Daoy (cell line): ENCODE data around the gene CKS1B. TPM values are rescaled to one million over a fixed set of nuclear protein-coding genes. Genes with fewer than 3 reads are reported as not detected.

Source experiments
- DNase-seq: peaks from one replicate; pipeline ENCODE4 v3.0.0-alpha.2; 2015; ENCODE audit warnings: low read depth
- total RNA-seq: library from RNA; depleted of rRNA; stranded (reverse); fragments of >200 nt; shearing (Covaris generic); gene quantifications from 2 replicates; pipeline ENCODE4 v1.2.3, GENCODE V29; 2014

CKS1B gene
- total RNA-seq, 1 experiment from 2014 or later: 379 TPM

- no peak for DNase-seq
Measured at GRCh38 chr1:154945962-154946850, 28.3 kb upstream of the CKS1B start.

- no peak for DNase-seq
Measured at GRCh38 chr1:154948079-154948478, 26.4 kb upstream of the CKS1B start.

- no peak for DNase-seq
Measured at GRCh38 chr1:154951901-154952657, 22.4 kb upstream of the CKS1B start.

DNA sequence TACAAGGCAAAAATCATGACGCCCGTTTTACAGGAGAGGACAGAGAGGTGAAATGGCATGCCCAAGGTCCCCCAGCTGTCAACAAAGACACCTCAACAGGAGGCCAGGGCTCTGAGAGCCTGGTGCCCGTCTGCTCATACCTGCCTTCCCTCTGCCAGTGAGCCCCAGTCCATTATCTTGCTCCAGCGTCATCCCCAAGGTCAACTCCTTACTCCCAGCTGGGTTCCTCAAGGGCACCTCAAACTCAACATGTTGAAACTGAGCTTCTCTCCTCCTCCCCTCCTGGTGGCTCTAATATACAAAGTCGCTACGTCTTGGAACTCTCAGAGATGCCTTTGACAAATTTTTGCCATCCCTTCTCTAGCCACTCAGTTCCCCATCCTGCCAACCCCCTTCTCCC, 21.8 kb upstream of the CKS1B start:
- no peak for DNase-seq

DNA sequence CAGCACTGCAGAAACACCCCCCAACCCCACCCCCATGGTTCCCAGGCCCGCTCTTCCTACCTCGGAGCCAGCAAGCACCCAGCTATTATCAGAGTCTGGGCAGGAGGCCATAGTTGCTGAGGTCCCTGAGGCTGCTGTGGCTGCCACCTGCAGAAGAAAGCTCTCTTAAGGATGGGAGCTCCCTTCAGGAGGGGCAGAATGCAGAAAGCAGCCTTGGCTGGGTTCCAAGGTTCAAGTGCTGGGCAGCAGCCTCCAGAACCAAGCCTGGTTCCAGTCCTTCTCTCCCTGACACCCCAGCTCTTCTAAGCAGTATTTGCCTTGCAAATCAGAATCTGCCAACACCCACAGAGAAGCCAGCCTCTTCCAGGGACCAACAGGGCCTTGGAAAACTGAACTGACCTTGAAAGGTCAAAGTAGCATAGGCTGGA, 20.9 kb upstream of the CKS1B start:
- DNase-seq: no peak

DNA sequence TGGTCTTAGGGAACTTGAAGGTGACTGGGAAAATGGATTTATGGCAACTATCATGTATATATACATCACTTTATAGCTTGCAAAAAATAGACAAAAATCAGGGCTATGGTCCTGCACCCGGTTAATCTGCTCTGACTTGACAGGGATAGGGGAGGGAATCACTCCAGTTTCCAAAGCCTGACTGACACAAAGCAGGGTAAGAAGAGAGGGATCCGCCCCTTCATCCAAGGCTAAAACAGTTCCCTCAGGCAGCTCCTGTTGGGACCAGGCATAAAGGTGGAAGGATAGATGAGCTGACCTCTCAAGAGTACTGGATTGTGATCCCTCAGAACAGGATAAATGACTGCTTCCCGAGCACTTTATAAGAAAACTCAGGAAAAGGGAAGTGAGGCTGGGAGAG, 19.9 kb upstream of the CKS1B start:
- DNase-seq: no peak

DNA sequence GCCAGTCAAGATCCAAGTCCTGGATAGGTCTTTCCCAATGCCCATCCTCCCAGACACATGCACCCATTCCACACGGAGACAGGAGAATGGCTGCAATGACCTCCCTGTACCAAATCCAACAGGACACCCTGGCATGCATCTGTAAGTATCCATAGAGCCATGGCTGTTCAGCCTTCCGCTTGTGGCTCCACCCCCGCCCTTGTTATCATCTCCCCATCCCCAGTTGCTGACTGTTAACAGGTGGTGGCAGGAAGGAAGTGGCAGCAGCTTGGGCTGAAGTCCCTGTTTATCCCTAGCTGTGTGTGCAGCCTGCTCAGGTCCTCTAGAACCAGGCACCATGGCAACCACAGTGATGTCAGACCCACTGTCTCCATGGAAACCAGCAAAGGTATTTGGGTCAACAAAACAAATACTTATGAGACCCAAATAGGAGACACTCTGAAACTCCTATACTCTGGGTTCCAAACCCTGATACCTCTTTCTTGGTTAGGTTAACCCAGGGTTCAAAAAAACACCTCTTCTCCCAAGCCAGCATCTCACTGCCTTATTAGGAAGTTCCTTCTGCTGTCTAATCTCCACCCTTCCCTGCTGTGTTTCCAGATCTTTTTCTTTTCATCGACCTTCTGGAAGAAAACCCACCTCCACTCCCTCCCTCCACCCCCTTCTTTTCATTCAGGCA, 19.3 kb upstream of the CKS1B start:
- peak; percentile 64 for DNase-seq

DNA sequence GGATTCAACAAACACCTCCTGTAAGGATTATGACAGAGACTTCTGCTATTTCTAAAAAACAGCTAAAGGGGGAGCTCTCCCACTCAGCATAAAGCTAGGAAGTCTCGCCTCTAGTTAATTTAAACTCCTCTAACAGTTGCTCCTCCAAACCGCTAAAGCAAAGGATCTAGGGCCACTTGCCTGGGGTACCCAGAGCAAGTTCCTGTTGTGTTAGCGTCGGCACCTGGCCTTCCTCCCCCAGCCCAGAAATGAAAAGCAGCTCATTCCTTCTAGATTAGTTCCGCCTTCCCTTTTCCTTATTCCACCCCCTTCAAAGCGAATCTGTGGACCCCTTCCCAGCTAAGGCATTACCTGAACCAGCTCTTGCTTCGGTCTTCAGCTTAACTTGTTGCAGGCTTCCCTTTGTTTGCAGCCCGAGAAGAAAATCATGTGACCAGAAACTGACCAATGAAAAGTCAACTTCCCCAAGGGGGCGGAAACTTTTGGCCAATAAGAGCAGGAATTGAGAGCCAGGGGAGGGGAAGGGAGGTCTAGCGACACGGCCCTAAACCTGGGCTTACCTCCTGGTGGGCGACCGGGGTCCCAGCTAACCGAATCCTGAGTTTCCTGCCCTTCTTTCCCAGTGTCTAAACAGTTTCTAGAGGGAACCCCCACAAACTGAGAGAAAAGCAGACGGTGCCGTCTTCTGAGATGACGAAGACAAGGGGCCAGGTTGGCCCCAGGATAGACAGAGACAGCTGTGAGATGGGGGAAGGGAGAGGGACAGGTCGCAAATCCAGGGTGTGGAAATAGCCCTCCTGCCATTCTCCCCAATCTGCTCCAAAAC, 18.6 kb upstream of the CKS1B start, which contains the start of gene PBXIP1:
TSS of gene PBXIP1 (minus strand) at position 382 of the 826 bp plus-strand sequence. CDS start 2,378 bp downstream, outside the sequence.
- DNase-seq: peak; percentile 86

GRCh38 chr1:154956544-154956941, 17.9 kb upstream of the CKS1B start:
- DNase-seq: no peak

GRCh38 chr1:154957091-154957657, 17.3 kb upstream of the CKS1B start:
- DNase-seq: no peak

- DNase-seq: no peak
Measured at GRCh38 chr1:154958036-154958435, 16.4 kb upstream of the CKS1B start.

DNA sequence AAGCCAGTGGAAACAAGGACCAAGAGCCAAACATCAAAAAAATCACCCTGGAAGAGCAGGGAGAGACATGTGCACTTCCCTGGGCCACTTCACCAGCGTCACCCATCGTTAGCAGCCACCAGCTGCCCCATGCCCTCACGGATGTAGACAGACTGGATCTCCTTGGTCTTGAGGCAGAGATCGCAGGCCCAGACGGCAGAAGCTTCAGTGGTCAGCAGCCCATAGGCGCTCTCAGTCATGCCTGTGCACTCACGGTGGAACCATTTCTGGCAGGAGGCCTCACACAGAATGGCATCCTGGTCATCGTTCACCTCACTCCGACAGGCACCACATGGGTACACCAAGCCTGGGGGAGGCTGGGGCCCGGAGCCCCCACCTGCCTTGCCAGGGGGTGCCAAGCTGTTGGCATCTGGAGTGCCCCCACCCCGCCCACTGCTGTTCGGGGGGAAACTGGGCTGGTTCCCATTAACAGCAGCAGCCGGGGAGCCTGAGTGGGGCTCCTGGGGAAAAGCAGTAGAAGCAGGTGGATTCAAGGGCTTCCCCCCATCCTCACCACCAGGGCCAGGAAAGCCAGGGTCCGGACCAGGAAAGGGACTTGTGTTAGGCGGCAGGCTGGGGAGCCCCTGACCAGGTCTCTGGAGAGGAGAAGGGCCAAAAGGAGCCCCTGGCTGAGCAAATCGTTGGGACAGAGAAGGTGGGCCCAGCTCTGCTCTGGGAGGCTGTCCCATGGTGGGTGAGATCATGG, 15.6 kb upstream of the CKS1B start:
- no peak for DNase-seq

DNA sequence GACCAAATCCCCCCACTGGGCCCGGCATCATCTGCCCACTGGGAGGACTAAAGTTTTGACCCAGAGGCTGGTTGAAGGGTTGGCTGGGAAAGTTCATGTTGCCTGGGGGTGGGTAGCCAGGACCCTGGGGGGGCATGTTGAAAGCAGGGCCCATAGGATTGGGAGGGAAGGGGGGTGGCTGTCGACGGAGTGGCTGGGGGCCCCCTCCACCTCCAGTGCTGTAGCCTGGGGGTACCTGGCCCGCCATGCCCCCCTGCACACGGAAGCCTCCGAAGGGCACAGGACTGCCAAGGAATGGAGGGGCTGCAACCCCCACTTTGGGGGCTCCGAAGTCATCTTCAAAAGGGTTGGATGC, 15.1 kb upstream of the CKS1B start:
- no peak for DNase-seq

DNA sequence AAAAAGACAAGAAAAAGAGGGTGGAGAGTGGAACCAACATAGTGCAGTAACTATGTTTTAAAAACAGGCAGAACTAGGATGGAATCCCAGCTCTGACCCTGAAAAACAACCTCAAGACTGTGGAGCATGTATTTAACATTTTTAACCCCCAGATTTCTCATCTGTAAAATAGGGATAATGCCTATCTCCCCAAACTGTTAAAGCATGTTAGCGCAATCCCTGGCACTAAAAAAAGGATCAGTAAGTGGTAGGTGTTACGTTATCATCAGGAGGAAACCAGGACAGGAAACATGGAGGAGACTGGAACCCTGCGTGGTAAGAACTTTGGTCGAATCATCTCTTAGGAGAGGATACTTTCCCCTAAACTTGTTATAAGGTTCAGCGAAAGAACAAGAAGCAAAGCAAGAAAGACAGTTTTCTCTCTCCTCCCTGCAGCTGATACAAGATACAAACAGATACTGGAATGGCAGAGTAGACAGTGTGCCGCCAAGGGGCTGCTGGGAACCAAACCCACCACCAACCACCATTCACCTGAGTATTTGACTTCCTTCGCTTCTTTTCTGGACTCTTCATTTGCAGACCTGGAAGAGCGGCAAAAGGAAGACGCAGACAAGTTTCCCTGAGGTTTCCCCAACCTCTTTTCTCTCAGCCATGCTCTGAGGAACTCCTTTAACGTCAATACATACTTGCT, 13.9 kb upstream of the CKS1B start:
- no peak for DNase-seq

DNA sequence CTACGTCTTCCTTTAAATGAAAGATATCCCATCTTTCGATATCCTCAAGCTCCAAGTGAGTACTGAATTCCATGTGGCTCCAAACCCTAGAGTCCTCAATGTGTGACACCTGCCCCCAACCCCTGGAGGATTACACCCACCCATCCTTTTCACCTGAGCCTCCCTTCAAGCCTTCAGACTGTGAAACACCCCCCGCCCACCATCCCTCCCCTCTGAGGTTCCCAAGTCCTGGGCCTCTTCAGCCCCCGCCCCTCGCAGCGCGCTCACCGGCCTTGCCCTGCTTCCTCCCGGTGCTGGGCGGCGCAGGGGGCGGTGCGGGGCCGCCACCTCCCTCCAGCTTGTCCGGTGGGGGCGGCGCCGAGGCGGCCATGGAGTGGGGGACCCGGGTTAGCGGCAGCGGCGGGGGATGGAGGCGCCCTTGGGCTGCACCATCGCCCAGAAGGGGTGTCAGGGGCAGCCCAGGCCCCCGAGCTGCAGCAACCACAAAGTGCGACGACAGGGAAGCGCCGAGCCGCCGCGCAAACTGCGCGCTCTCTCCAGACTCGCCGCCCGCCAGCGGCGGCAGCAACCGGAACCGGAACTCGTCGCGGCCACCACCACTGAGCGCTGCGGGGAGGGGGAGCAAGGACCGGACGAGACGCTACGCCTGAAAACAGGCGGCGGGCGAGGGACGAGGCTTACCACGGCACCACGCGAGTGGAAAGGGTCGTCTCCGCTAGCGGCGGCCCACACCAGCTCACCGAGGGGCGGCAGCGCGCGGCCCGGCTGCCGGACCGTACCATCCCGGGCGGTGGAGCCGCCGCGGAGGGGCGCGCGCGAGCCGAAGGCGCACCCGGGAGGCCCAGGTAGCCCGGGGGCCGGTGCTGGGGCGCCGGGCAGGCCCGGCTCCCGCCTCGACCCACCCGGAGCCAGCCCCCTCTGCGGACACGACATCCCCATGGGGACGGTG, 13.0 kb upstream of the CKS1B start, which contains the start of gene PYGO2:
TSS of gene PYGO2 (minus strand) at position 576 of the 949 bp plus-strand sequence. CDS start at position 370, 206 bp downstream.
- peak; percentile 88 for DNase-seq

DNA sequence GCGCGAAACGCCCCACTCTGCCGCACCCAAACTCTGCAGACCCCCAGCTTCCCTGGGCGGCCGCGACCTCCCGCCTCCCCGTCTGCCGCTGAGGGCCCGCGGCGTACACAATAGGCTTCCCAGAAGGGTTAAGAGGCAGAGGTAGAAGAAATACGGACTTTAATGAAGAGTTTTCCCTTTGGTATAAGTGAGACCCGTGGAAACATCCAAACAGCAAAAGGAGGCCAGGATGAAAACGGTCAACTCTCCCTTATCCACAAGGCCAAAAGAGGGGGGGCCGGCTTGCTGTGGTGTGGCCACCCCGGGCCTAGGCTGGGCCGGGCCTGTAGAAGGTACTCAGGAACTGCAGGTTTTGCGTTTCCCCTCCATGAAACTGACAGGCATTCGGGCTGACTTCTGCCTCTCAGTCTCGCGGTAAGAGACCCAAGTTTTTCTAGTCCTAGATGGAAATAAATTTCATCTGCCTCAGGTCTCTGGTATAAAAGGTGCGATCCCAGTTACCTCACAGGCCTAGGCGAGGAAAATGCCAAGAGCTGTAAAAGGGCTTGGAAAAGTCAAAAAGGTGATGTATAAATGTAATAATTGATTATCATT, 12.2 kb upstream of the CKS1B start:
- DNase-seq: peak; percentile 49

- DNase-seq: no peak
Measured at GRCh38 chr1:154962795-154963330, 11.6 kb upstream of the CKS1B start.

GRCh38 chr1:154963643-154964042, 10.8 kb upstream of the CKS1B start:
- no peak for DNase-seq
